ENCODE results near the gene MPZL1.

The MPZL1 gene

GRCh38 chr1:167695756-167696561, 25.8 kb upstream of the MPZL1 start:
- no peak for DNase-seq

GRCh38 chr1:167697667-167698141, 24.1 kb upstream of the MPZL1 start:
- no peak for DNase-seq

- no peak for DNase-seq
Observed at GRCh38 chr1:167698313-167698712, 23.5 kb upstream of the MPZL1 start.

GRCh38 chr1:167701510-167701909, 20.3 kb upstream of the MPZL1 start:
- DNase-seq: no peak

GRCh38 chr1:167703557-167703956, 18.2 kb upstream of the MPZL1 start:
- DNase-seq: no peak

- no peak for DNase-seq
Observed at GRCh38 chr1:167704715-167705114, 17.1 kb upstream of the MPZL1 start.

- DNase-seq: no peak
Observed at GRCh38 chr1:167705250-167705649, 16.5 kb upstream of the MPZL1 start.

GRCh38 chr1:167706363-167706762, 15.4 kb upstream of the MPZL1 start:
- no peak for DNase-seq

- no peak for DNase-seq
Observed at GRCh38 chr1:167706931-167707877, 14.6 kb upstream of the MPZL1 start.

- no peak for DNase-seq
Observed at GRCh38 chr1:167707942-167708341, 13.8 kb upstream of the MPZL1 start.

GRCh38 chr1:167708940-167709389, 12.8 kb upstream of the MPZL1 start:
- DNase-seq: no peak

GRCh38 chr1:167710836-167711235, 10.9 kb upstream of the MPZL1 start:
- no peak for DNase-seq

- no peak for DNase-seq
Observed at GRCh38 chr1:167711797-167712196, 10.0 kb upstream of the MPZL1 start.

- peak; percentile 20 for DNase-seq
Observed at GRCh38 chr1:167713330-167714081, 8.3 kb upstream of the MPZL1 start.

- DNase-seq: no peak
Observed at GRCh38 chr1:167714098-167714438, 7.7 kb upstream of the MPZL1 start.

- DNase-seq: peak; percentile 88
Observed at GRCh38 chr1:167714439-167715156, 7.2 kb upstream of the MPZL1 start.

GRCh38 chr1:167715157-167715999, 6.4 kb upstream of the MPZL1 start:
- peak; percentile 83 for DNase-seq

GRCh38 chr1:167716000-167716271, 5.8 kb upstream of the MPZL1 start:
- no peak for DNase-seq

GRCh38 chr1:167717351-167717750, 4.4 kb upstream of the MPZL1 start:
- DNase-seq: no peak

- no peak for DNase-seq
Observed at GRCh38 chr1:167718914-167719691, 2.7 kb upstream of the MPZL1 start.
